Measurements from ENCODE around the gene C3orf49. TPM values are rescaled to one million over a fixed set of nuclear protein-coding genes. Genes with fewer than 3 reads are reported as not detected.

Gene C3orf49
- total RNA-seq, 1 experiment from 2014 or later: not detected

DNA sequence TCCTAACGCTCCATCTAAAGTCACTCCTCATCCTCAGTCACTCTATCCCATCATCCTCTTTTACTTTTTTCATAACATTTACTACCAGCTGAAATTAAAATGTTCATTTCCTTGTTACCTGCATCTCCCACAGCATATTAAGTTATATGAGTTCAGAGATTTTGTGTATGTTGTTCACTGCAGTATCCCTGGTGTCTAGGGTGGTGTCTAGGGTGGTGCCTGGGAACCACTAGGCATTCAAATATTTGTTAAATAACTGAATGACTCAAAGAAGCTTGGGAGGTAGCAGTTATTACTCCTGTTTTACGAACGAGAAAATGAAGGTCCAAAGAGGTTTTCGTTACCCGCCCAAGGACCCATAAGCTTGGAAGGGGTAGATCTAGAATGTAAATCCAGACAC lies 1.9 kb upstream of the C3orf49 start:
- H3K79me2 ChIP-seq (ENCODE audit: insufficient read depth, low read length): no peaks in the 10 kb centered on the region
- TF ChIP-seq CBX3 (IDR thresholded peaks at IDR 0.05; ENCODE audit: low read depth) (no peak), CEBPB (IDR thresholded peaks at IDR 0.05; ENCODE audit: low read depth) (no peak), FOSL1 (IDR thresholded peaks at IDR 0.05; ENCODE audit: low read depth) (no peak), RAD21 (IDR thresholded peaks at IDR 0.05; ENCODE audit: low read depth) (no peak), SRF (IDR thresholded peaks at IDR 0.05; ENCODE audit: low read depth) (no peak), EZH2phosphoT487 (IDR thresholded peaks at IDR 0.05; ENCODE audit: borderline replicate concordance) (no peak), POLR2AphosphoS5 (IDR thresholded peaks at IDR 0.05; ENCODE audit: low read depth, low read length) (no peak), EZH2 (IDR thresholded peaks at IDR 0.05) (no peak), ZBTB33 (IDR thresholded peaks at IDR 0.05; ENCODE audit: extremely low read depth, insufficient replicate concordance, low read length) (no peak), TCF7L2 (IDR thresholded peaks at IDR 0.05; ENCODE audit: borderline replicate concordance, extremely low read depth, insufficient read depth, insufficient read length) (no peak), YY1 (IDR thresholded peaks at IDR 0.05; ENCODE audit: extremely low read depth, insufficient replicate concordance, low read depth, low read length) (no peak), ATF3 (IDR thresholded peaks at IDR 0.05) (no peak), ZNF274 (IDR thresholded peaks at IDR 0.05; ENCODE audit: low read depth, low read length) (no peak), JUND (IDR thresholded peaks at IDR 0.05) (no peak), EGR1 (IDR thresholded peaks at IDR 0.05; ENCODE audit: low read depth) (no peak)
- TF ChIP-seq, protein P1, sequence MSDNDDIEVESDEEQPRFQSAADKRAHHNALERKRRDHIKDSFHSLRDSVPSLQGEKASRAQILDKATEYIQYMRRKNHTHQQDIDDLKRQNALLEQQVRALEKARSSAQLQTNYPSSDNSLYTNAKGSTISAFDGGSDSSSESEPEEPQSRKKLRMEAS (IDR thresholded peaks at IDR 0.05): no peak
- TF ChIP-seq, protein P2, sequence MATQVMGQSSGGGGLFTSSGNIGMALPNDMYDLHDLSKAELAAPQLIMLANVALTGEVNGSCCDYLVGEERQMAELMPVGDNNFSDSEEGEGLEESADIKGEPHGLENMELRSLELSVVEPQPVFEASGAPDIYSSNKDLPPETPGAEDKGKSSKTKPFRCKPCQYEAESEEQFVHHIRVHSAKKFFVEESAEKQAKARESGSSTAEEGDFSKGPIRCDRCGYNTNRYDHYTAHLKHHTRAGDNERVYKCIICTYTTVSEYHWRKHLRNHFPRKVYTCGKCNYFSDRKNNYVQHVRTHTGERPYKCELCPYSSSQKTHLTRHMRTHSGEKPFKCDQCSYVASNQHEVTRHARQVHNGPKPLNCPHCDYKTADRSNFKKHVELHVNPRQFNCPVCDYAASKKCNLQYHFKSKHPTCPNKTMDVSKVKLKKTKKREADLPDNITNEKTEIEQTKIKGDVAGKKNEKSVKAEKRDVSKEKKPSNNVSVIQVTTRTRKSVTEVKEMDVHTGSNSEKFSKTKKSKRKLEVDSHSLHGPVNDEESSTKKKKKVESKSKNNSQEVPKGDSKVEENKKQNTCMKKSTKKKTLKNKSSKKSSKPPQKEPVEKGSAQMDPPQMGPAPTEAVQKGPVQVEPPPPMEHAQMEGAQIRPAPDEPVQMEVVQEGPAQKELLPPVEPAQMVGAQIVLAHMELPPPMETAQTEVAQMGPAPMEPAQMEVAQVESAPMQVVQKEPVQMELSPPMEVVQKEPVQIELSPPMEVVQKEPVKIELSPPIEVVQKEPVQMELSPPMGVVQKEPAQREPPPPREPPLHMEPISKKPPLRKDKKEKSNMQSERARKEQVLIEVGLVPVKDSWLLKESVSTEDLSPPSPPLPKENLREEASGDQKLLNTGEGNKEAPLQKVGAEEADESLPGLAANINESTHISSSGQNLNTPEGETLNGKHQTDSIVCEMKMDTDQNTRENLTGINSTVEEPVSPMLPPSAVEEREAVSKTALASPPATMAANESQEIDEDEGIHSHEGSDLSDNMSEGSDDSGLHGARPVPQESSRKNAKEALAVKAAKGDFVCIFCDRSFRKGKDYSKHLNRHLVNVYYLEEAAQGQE (IDR thresholded peaks at IDR 0.05; ENCODE audit: low read depth): no peak
- TF ChIP-seq, protein P3, sequence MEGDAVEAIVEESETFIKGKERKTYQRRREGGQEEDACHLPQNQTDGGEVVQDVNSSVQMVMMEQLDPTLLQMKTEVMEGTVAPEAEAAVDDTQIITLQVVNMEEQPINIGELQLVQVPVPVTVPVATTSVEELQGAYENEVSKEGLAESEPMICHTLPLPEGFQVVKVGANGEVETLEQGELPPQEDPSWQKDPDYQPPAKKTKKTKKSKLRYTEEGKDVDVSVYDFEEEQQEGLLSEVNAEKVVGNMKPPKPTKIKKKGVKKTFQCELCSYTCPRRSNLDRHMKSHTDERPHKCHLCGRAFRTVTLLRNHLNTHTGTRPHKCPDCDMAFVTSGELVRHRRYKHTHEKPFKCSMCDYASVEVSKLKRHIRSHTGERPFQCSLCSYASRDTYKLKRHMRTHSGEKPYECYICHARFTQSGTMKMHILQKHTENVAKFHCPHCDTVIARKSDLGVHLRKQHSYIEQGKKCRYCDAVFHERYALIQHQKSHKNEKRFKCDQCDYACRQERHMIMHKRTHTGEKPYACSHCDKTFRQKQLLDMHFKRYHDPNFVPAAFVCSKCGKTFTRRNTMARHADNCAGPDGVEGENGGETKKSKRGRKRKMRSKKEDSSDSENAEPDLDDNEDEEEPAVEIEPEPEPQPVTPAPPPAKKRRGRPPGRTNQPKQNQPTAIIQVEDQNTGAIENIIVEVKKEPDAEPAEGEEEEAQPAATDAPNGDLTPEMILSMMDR (IDR thresholded peaks at IDR 0.05 in 2 of 3, conservative IDR thresholded peaks at IDR 0.05 in 1 of 3; ENCODE audit: borderline replicate concordance in 1 of 3, insufficient read depth in 1 of 3, low read depth in 2 of 3, low read length in 2 of 3): no peak
- no peaks in the 10 kb centered on the region for H3K36me3 ChIP-seq (ENCODE audit: control insufficient read depth in 1 of 2, insufficient read depth in 2 of 2, low read length in 2 of 2)
- no peak overlapping the region for H3K27ac ChIP-seq (ENCODE audit: low read depth, low read length)
- no peak overlapping the region for H3K4me2 ChIP-seq (ENCODE audit: low read length)
- H3K27me3 ChIP-seq (ENCODE audit: insufficient read depth, low read length): no peaks in the 10 kb centered on the region
- no peak overlapping the region for H3K4me3 ChIP-seq (replicated peaks in 1 of 2; ENCODE audit: low read depth in 1 of 2, low read length in 2 of 2)
- no TSS peak for BruUV-seq (replicated peaks)
- H3K9ac ChIP-seq (ENCODE audit: low read length): no peak overlapping the region
- H3K4me1 ChIP-seq (ENCODE audit: control insufficient read depth in 1 of 2, insufficient read depth in 2 of 2, low read length in 2 of 2): no peaks in the 10 kb centered on the region
- CTCF ChIA-PET: interaction anchor here (0.9 kb wide), 1 partner anchor 12 kb away, joined by 3 read pairs; no protein-coding TSS in a partner anchor
- intact Hi-C loops (cut with micrococcal nuclease): loop anchor here (5.0 to 10.0 kb wide), 3 partner anchors 155 to 1195 kb away; no protein-coding TSS in a partner anchor
- H3K9me2 ChIP-seq (ENCODE audit: insufficient read depth): no peaks in the 10 kb centered on the region
- no peak for ATAC-seq
- POLR2A ChIA-PET: no interaction called here
- no peaks in the 10 kb centered on the region for H4K20me1 ChIP-seq (ENCODE audit: insufficient read depth)
- no peak overlapping the region for H2AFZ ChIP-seq (ENCODE audit: low read depth, low read length, poor library complexity, severe bottlenecking)
- H3K9me3 ChIP-seq (ENCODE audit: control insufficient read depth in 1 of 2, insufficient read depth in 1 of 2, low read depth in 1 of 2, low read length in 2 of 2): no peaks in the 10 kb centered on the region
- no peak for DNase-seq (ENCODE audit: low read depth, low spot score)
- RAD21 ChIA-PET (ENCODE audit: low non-redundant PET in 1 of 2, low total read pairs in 2 of 2, uncharacterized antibody in 2 of 2, unreplicated experiment in 2 of 2): no interaction called here
